ENCODE measurements around the gene TUBB2A. TPM values are rescaled to one million over a fixed set of nuclear protein-coding genes. Genes with fewer than 3 reads are reported as not detected.
A peak's percentile ranks its signal among the peaks of the same experiment; 100 is the strongest.

TUBB2A gene
- total and polyA plus RNA-seq, 2 of the 13 experiments (the other 11 are each of a cell fraction or from before 2014, with no cell fraction given): 35.3 to 106 TPM

DNA sequence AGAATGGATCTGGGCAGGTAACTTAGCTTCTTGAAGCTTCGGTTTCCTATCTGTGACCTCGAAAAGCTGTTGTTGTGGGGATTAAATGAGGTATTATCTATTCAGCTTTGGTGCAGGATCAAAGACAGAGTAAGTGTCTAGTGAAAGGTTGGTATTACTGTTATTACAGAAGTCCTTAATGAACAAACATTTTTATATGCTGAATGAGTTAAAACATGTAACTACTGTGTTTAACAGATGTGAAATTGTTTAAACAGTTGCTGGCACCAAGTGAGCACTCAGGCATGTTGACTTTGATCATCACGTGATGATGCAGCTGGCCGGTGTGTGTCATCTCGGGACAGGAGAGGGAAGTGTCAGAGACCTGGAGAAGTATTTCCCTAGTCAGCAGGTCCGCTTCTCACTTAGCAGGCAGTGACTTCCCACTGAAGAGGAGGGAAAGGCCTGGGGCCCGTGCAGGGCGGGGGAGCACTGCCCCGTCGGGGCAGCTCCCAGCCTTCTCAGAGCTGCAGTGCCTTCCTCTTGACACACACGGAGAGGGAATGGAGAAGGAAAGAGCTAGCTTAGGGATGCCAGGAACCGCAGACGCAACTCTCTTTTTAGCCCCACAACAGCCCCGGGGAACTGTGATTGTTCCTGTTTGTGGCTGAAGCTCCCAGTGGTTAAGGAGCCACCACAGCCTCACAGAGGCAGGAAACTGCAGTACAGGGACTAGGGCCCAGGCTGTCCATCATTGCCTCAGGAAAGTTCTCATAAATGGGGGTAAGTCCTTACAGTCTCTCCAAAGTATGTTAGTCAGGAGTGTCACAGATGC is 18.0 kb downstream of the TUBB2A start (continued):
- TF ChIP-seq, protein P1, sequence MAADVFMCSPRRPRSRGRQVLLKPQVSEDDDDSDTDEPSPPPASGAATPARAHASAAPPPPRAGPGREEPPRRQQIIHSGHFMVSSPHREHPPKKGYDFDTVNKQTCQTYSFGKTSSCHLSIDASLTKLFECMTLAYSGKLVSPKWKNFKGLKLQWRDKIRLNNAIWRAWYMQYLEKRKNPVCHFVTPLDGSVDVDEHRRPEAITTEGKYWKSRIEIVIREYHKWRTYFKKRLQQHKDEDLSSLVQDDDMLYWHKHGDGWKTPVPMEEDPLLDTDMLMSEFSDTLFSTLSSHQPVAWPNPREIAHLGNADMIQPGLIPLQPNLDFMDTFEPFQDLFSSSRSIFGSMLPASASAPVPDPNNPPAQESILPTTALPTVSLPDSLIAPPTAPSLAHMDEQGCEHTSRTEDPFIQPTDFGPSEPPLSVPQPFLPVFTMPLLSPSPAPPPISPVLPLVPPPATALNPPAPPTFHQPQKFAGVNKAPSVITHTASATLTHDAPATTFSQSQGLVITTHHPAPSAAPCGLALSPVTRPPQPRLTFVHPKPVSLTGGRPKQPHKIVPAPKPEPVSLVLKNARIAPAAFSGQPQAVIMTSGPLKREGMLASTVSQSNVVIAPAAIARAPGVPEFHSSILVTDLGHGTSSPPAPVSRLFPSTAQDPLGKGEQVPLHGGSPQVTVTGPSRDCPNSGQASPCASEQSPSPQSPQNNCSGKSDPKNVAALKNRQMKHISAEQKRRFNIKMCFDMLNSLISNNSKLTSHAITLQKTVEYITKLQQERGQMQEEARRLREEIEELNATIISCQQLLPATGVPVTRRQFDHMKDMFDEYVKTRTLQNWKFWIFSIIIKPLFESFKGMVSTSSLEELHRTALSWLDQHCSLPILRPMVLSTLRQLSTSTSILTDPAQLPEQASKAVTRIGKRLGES (CRISPR knock-in tag; IDR thresholded peaks at IDR 0.05; ENCODE audit: borderline replicate concordance): 0 out of 2 replicates have a peak, but pooled peaks have one; percentile 44
- TF ChIP-seq SIN3B (IDR thresholded peaks at IDR 0.05; ENCODE audit: low read length) (peak; percentile 56; the same call in 1 of the 2 replicates), SCMH1 (CRISPR knock-in tag; IDR thresholded peaks at IDR 0.05; ENCODE audit: borderline replicate concordance) (no peak), NR2F2 (IDR thresholded peaks at IDR 0.05; ENCODE audit: borderline replicate concordance, low read depth) (peak; percentile 8; the same call in 1 of the 2 replicates), NR2C2 (CRISPR knock-in tag; IDR thresholded peaks at IDR 0.05; ENCODE audit: borderline replicate concordance) (peak; percentile 46; the same call in 1 of the 2 replicates), NCOA5 (CRISPR knock-in tag; IDR thresholded peaks at IDR 0.05) (no peak), GZF1 (CRISPR knock-in tag; IDR thresholded peaks at IDR 0.05) (0 out of 2 replicates have a peak, but pooled peaks have one; percentile 56), PITX1 (CRISPR knock-in tag; IDR thresholded peaks at IDR 0.05) (peak; percentile 91), ZNF761 (CRISPR knock-in tag; conservative IDR thresholded peaks at IDR 0.05) (no peak; the same call in 1 of the 2 replicates), ZNF703 (CRISPR knock-in tag; IDR thresholded peaks at IDR 0.05; ENCODE audit: borderline replicate concordance) (no peak), ZBTB10 (CRISPR knock-in tag; IDR thresholded peaks at IDR 0.05; ENCODE audit: borderline replicate concordance) (0 out of 2 replicates have a peak, but pooled peaks have one; percentile 13)
- TF ChIP-seq, protein P2, sequence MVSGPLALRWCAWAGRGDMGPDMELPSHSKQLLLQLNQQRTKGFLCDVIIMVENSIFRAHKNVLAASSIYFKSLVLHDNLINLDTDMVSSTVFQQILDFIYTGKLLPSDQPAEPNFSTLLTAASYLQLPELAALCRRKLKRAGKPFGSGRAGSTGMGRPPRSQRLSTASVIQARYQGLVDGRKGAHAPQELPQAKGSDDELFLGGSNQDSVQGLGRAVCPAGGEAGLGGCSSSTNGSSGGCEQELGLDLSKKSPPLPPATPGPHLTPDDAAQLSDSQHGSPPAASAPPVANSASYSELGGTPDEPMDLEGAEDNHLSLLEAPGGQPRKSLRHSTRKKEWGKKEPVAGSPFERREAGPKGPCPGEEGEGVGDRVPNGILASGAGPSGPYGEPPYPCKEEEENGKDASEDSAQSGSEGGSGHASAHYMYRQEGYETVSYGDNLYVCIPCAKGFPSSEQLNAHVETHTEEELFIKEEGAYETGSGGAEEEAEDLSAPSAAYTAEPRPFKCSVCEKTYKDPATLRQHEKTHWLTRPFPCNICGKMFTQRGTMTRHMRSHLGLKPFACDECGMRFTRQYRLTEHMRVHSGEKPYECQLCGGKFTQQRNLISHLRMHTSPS (CRISPR knock-in tag; IDR thresholded peaks at IDR 0.05; ENCODE audit: low read depth): no peak
- TF ChIP-seq, protein P3, sequence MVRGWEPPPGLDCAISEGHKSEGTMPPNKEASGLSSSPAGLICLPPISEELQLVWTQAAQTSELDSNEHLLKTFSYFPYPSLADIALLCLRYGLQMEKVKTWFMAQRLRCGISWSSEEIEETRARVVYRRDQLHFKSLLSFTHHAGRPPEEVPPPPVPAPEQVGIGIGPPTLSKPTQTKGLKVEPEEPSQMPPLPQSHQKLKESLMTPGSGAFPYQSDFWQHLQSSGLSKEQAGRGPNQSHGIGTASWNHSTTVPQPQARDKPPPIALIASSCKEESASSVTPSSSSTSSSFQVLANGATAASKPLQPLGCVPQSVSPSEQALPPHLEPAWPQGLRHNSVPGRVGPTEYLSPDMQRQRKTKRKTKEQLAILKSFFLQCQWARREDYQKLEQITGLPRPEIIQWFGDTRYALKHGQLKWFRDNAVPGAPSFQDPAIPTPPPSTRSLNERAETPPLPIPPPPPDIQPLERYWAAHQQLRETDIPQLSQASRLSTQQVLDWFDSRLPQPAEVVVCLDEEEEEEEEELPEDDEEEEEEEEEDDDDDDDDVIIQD (CRISPR knock-in tag; IDR thresholded peaks at IDR 0.05; ENCODE audit: low read depth): peak; percentile 86
- TF ChIP-seq, protein P4, sequence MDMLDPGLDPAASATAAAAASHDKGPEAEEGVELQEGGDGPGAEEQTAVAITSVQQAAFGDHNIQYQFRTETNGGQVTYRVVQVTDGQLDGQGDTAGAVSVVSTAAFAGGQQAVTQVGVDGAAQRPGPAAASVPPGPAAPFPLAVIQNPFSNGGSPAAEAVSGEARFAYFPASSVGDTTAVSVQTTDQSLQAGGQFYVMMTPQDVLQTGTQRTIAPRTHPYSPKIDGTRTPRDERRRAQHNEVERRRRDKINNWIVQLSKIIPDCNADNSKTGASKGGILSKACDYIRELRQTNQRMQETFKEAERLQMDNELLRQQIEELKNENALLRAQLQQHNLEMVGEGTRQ (IDR thresholded peaks at IDR 0.05; ENCODE audit: low read depth, low read length): peak; percentile 99
- TF ChIP-seq, protein P4 (CRISPR knock-in tag; IDR thresholded peaks at IDR 0.05; ENCODE audit: borderline replicate concordance): peak; percentile 99; the same call in 1 of the 2 replicates

All from HepG2 (cell line).